SK-N-SH (cell line): ENCODE results near the gene CLCN5. TPM values are rescaled to one million over a fixed set of nuclear protein-coding genes. Genes with fewer than 3 reads are reported as not detected.

Experiments used
- CTCF ChIA-PET: fragments of 300-600, 350-600 bp; formaldehyde crosslinking; extraction: SDS; loops from one replicate; lab custom pipeline; 2021; lab: Yijun Ruan, JAX
- POLR2A ChIA-PET: fragments of 350-600 bp; sonication (Branson Sonifier 250); formaldehyde crosslinking; extraction: SDS; loops from one replicate; lab custom pipeline; 2020; ENCODE audit warnings: antibody characterized with exemption, inconsistent platforms; lab: Yijun Ruan, JAX
- DNase-seq: peaks from one replicate; pipeline ENCODE4 v3.0.0; 2012
- H2AFZ ChIP-seq: fragments of 200-600 bp; sonication (generic); 2 replicates; pipeline ENCODE4 v1.8.1; 2016; ENCODE audit warnings: antibody characterized with exemption, mild to moderate bottlenecking, low read depth
- H3F3A ChIP-seq: fragments of 200-600 bp; sonication (generic); replicated peaks from 2 replicates; pipeline ENCODE3; 2016; ENCODE audit warnings: antibody characterized with exemption, mild to moderate bottlenecking; ENCODE audit not compliant: insufficient read depth
- H3K27ac ChIP-seq, 2 experiments: fragments of 200-500 bp in 1 of 2; fragments of 200-600 bp in 1 of 2; sonication (Bioruptor generic) in 1 of 2; sonication (generic), shearing (Covaris generic) in 1 of 2; 2 replicates each; pipeline versions ENCODE4 v1.5.1 to v1.6.1; 2014 to 2016; ENCODE audit warnings: low read depth in 2 of 2, inconsistent platforms in 1 of 2, low read length in 1 of 2, mild to moderate bottlenecking in 1 of 2, mixed read lengths in 1 of 2
- H3K27me3 ChIP-seq: fragments of 200-600 bp; sonication (generic), shearing (Covaris generic); 2 replicates; pipeline ENCODE4 v1.6.1; 2016; ENCODE audit warnings: mixed run types; ENCODE audit not compliant: insufficient read depth
- H3K36me3 ChIP-seq, 2 experiments: fragments of 200-500 bp in 1 of 2; fragments of 200-600 bp in 1 of 2; sonication (Bioruptor generic) in 1 of 2; sonication (generic) in 1 of 2; replicated peaks in 1 of 2; 2 replicates each; pipeline versions ENCODE3 to v1.5.1; 2014 to 2016; ENCODE audit warnings: low read length in 1 of 2, mild to moderate bottlenecking in 1 of 2; ENCODE audit not compliant: insufficient read depth in 2 of 2, control insufficient read depth in 1 of 2
- H3K4me1 ChIP-seq, 2 experiments: fragments of 200-500 bp in 1 of 2; fragments of 200-600 bp in 1 of 2; sonication (Bioruptor generic) in 1 of 2; sonication (generic), shearing (Covaris generic) in 1 of 2; 2 replicates each; pipeline versions ENCODE4 v1.5.1 to v1.6.1; 2014 to 2016; ENCODE audit warnings: low read depth in 1 of 2, low read length in 1 of 2, mixed run types in 1 of 2; ENCODE audit not compliant: insufficient read depth in 2 of 2, control insufficient read depth in 1 of 2
- H3K4me2 ChIP-seq: fragments of 200-600 bp; sonication (generic), shearing (Covaris generic); 2 replicates; pipeline ENCODE4 v1.6.1; 2017; ENCODE audit warnings: mixed run types
- H3K4me3 ChIP-seq, 2 experiments: fragments of 200-500 bp in 1 of 2; fragments of 200-600 bp in 1 of 2; sonication (Bioruptor generic) in 1 of 2; sonication (generic), shearing (Covaris generic) in 1 of 2; 2 replicates each; pipeline versions ENCODE4 v1.5.1 to v1.8.1; 2014 to 2016; ENCODE audit warnings: low read depth in 2 of 2, inconsistent platforms in 1 of 2, low read length in 1 of 2, mild to moderate bottlenecking in 1 of 2, mixed read lengths in 1 of 2, moderate library complexity in 1 of 2
- H3K79me2 ChIP-seq: fragments of 200-600 bp; sonication (generic); 2 replicates; pipeline ENCODE4 v1.8.1; 2017; ENCODE audit warnings: mild to moderate bottlenecking; ENCODE audit not compliant: insufficient read depth
- H3K9ac ChIP-seq: fragments of 200-600 bp; sonication (generic); 2 replicates; pipeline ENCODE4 v1.6.1; 2017; ENCODE audit warnings: mixed run types
- H3K9me2 ChIP-seq: fragments of 200-600 bp; sonication (generic); 2 replicates; pipeline ENCODE4 v1.6.1; 2017; ENCODE audit warnings: mixed run types
- H3K9me3 ChIP-seq: fragments of 200-600 bp; sonication (generic); 2 replicates; pipeline ENCODE4 v1.6.1; 2017; ENCODE audit warnings: mixed run types, mild to moderate bottlenecking, moderate library complexity
- H4K20me1 ChIP-seq: fragments of 200-600 bp; sonication (generic); 2 replicates; pipeline ENCODE4 v1.6.1; 2017; ENCODE audit warnings: mild to moderate bottlenecking, mixed run types; ENCODE audit not compliant: insufficient read depth
- CHD2 ChIP-seq: fragments of 150-350 bp; IDR thresholded peaks from 2 replicates; pipeline ENCODE4 v1.6.1; 2018; ENCODE audit warnings: low read length; ENCODE audit not compliant: partially characterized antibody
- CTCF ChIP-seq: fragments of 200-600 bp; sonication (generic); IDR thresholded peaks from 2 replicates; pipeline ENCODE4 v1.6.1; 2017; ENCODE audit warnings: antibody characterized with exemption, mild to moderate bottlenecking, moderate library complexity
- EP300 ChIP-seq, 2 experiments: IDR thresholded peaks; 2 replicates each; pipeline versions ENCODE4 v1.4.0 to v1.6.1; 2012; ENCODE audit warnings: borderline replicate concordance in 1 of 2, low read depth in 1 of 2, low read length in 1 of 2
- GABPA ChIP-seq: IDR thresholded peaks from 2 replicates; pipeline ENCODE4 v1.4.0; 2012; ENCODE audit warnings: low read depth, mild to moderate bottlenecking
- MEF2A ChIP-seq: IDR thresholded peaks from 2 replicates; pipeline ENCODE4 v1.4.0; 2012; ENCODE audit warnings: low read depth, borderline replicate concordance
- PBX3 ChIP-seq: IDR thresholded peaks from 2 replicates; pipeline ENCODE4; 2012
- POLR2AphosphoS5 ChIP-seq: IDR thresholded peaks from 2 replicates; pipeline ENCODE4 v1.6.1; 2012; ENCODE audit warnings: low read depth, low read length
- REST ChIP-seq: IDR thresholded peaks from 2 replicates; pipeline ENCODE4 v1.6.1; 2012; ENCODE audit warnings: mild to moderate bottlenecking, low read depth, low read length, moderate library complexity
- TCF12 ChIP-seq: IDR thresholded peaks from 2 replicates; pipeline ENCODE4 v1.4.0; 2012
- USF1 ChIP-seq: IDR thresholded peaks from 2 replicates; pipeline ENCODE4 v1.4.0; 2012; ENCODE audit warnings: low read depth, borderline replicate concordance
- WGBS: methylation state at CpG from one replicate; pipeline ENCODE4 v1.1.6; 2017; ENCODE audit warnings: low lambda C conversion rate; 5-methylcytosine and 5-hydroxymethylcytosine counted together
- polyA plus RNA-seq, 3 experiments: library from polyadenylated mRNA; depleted of rRNA; stranded (reverse); fragments of >200 nt; gene quantifications; 2 replicates each; pipeline ENCODE4 v1.2.3, GENCODE V29; 2012

CLCN5 gene
- polyA plus RNA-seq, 1 of the 3 experiments (the other 2 are of a cell fraction): 1.7 TPM

- Histone ChIP-seq H3K4me3 (no peak overlapping the region), H3K36me3 (no peaks in the 10 kb centered on the region), H3K9ac (no peak overlapping the region), H3F3A (no peaks in the 10 kb centered on the region), H3K27me3 (no peaks in the 10 kb centered on the region; the same call in 1 of the 2 replicates), H3K27ac (no peak overlapping the region), H4K20me1 (no peaks in the 10 kb centered on the region)
- CTCF ChIA-PET: interaction anchor here (0.7 to 0.9 kb wide), 2 partner anchors 13 to 60 kb away, joined by 3 read pairs; no protein-coding TSS in a partner anchor
- 47% methylated on average over 1 of the region's 1 CpG for WGBS
- no peak for DNase-seq
- no peak for TF ChIP-seq MEF2A
- TF ChIP-seq EP300 (IDR thresholded peaks at IDR 0.05; ENCODE audit: borderline replicate concordance in 1 of 2, low read depth in 1 of 2, low read length in 1 of 2): no peak
- no peak for TF ChIP-seq POLR2AphosphoS5
- no peak for TF ChIP-seq REST
- no peak for TF ChIP-seq CHD2
- no peak for TF ChIP-seq GABPA
- TF ChIP-seq TCF12: no peak
- no peak for TF ChIP-seq PBX3
- TF ChIP-seq CTCF: no peak
- TF ChIP-seq USF1: no peak
- TF ChIP-seq, all 33 proteins: peak for 0
- Histone ChIP-seq H3K79me2 (no peaks in the 10 kb centered on the region), H3K9me3 (no peaks in the 10 kb centered on the region), H3K4me2 (no peak overlapping the region), H3K9me2 (no peaks in the 10 kb centered on the region), H2AFZ (no peak overlapping the region), H3K4me1 (no peaks in the 10 kb centered on the region)
- POLR2A ChIA-PET: no interaction called here
Observed at GRCh38 chrX:49992853-49993252, 70.5 kb downstream of the CLCN5 start.
